GM18526 (cell line): Measurements from ENCODE around the gene SIPA1L3.

Source experiments
- POLR2A ChIP-seq: IDR thresholded peaks from 3 replicates; pipeline ENCODE4 v1.6.1; 2011; ENCODE audit not compliant: insufficient read length; ENCODE audit errors: extremely low read depth

SIPA1L3 gene

DNA sequence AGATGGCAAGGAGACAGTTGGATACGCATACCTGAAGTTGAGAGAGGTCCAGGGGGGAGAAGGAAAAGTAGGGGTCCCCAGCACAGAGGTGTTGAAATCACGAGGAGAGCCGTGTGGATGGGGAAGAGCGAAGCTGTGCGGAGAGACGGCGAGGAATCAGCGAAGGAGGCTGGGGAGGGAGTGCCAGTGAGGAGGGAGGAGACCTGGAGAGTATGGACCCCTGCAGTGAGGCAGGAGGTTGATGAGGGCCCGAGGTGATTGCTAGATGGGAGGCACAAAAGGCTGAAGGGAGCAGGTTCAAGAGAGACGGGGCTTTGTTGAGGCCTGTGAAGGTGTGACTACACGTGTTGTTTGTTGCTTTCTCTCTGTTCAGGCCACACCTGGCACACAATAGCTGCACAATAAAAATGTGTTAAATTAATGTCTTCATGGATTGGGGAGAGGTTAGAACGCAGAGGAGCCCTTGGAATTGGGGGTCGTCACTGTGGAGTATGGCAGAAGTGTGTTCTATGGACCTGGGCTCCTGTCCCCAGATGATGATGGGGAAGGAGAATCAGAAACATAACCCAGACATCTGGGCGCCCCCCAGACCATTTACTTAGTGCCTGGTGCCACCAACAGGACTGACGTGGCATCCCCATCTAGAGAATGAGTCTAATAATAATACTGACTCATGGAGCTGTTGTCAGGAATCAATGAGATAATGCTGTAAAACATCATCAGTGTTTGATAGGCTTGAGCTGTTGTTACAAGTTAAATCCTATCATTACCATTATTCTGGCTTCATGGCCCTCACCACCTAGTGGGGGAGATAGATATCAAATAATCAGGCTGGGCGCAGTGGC lies 137.5 kb downstream of the SIPA1L3 start:
- no peak for TF ChIP-seq POLR2A

DNA sequence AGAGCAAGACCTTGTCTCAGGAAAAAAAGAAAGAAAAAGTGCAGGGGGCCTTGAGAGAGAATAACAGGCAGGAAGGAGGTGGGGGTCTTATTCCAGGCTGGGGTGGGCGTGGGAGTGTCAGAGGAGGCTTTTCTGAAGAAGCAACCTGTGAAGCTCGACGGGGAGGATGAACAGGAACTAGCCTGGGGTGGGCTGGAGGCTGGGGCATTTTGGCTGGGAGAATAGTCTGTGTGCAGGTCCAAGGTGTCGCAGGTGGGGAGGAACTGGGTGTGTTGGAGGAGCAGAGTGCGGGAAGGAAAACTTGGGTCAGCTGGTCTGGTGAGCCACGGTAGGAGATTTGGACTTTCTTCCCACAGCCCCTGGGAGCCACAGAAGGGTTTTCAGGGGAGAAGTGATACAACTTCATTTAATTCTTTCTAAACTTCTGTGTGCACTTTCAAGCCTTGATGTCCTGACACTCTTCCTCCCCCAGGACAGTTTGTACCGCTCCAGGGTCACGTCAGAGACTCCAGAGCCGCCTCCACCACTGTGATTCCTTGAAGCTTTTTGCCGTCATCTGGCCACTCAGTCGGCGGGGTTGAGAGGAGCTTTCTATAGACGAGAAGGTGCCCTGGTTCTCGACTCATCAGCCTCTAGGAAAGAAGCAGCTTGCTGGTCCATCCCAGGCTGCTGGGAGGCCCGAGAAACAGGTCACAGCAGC lies 138.7 kb downstream of the SIPA1L3 start:
- no peak for TF ChIP-seq POLR2A

DNA sequence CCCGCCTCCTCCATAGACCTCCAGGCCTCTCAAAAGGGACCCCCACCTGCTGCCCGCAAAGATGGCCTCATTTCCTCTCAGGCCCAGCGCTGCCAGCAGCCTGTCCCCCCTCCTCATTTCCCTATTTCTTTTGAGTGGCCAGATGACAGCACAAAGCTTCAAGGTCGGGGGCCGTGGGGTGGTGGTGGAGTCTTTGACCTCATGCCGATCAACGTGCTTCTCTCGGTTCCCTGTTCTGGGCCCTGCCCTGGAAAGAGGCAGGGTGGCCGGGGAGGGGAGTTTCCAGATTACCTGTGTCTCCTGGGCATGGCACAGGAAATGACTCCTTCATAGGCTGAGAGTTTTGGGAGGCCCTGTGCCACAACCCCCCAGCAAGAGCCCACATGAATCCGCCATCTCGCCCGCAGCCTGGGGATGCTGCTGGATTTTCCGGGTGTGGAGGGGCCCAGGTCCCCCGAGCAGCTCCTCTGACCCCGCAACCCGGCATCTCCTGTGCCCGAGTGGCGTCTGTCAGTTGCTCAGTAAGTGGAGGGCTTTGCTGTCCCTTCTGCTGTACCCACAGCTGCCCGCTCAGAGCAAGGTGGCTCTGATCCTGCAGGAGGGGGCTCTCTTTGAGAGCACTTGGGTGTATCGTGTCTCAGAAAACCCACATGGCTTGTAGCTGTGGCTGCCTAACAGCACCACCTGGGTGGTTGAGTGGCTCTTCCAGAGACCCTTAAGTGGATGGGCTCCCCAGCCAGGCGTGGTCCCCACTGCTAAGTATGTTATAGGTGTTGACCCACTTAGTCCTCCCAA lies 139.4 kb downstream of the SIPA1L3 start:
- peak; percentile 41 for TF ChIP-seq POLR2A

DNA sequence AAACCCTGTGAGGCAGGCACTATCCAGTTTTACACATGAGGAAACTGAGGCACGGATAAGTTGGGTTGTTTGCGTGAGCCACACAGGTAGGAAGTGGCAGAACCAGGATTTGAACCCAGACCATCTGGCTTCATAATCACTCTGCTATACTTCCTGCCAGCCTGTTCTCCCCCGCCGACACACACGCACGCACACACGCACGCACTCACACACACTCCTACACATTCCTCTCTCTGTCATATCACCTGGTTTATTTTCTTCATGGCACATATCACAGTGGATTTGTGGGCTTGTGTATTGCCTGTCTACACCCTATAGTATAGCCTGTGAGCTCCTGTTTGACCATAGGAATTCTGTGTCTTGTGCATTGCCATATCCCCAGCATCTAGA lies 140.0 kb downstream of the SIPA1L3 start:
- no peak for TF ChIP-seq POLR2A

DNA sequence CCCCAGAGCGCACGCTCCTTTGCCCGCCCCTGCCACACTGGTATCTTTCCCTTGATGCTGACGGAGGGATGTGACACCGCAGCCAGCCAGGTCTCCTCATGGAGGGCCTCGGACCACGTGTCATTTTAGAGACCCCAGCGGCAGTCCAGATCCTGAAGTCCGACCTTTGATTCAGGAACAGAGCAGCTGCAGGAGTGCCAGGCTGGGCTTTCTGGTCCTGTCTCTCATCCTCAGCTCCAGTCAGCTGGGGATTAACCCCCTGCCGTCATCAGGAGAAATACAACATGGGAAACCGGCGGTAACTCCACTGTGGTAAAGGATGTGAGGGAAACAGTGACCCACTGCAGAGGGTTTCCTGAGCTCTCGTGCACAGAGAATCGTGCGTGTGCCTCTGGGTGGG lies 140.6 kb downstream of the SIPA1L3 start:
- peak; percentile 29 for TF ChIP-seq POLR2A

DNA sequence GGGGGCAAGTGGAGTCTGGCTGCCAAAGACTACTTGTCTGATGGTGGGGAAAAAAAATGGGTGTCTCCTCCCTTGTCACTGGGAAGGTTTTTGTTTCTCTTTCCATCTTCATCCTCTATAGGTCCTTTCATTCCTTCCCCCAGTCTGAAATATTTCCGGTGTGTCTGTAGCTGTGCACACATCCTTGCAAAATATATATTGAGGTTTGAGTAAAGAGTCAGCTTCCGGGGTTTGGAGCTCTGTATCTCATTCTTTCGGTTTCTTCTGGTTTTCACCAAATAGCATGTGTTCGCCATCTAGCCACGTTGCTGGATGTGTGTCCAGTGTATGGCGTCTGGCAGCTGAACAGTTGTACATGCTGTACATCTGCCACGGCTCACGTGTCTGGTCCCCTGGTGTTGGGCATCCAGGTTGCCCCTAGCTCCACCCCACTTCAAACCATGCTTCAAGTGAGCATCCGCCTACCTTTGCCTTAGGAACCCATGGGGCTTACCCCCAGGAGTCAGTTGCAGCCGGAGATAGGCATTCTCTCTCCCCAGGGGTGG lies 142.2 kb downstream of the SIPA1L3 start:
- no peak for TF ChIP-seq POLR2A

DNA sequence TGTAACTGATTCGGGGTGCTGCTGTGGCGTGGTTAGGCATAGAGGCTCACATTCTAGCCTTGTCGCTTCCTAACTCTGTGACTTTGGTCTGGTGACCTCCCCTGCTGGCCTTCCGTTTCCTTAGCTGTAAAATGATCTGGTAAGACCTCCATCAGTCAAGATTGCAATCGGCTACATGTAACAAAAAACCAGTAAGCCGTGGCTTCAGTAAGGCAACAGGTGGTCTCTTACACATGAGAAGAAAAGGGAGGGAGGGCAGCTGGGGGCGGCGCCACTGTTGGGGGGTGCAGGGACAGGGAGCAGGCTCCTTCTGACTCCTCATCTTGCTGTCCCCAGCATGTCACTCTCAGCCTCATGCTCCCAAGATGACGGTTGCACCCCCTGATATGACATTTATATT lies 148.0 kb downstream of the SIPA1L3 start:
- TF ChIP-seq POLR2A: no peak

DNA sequence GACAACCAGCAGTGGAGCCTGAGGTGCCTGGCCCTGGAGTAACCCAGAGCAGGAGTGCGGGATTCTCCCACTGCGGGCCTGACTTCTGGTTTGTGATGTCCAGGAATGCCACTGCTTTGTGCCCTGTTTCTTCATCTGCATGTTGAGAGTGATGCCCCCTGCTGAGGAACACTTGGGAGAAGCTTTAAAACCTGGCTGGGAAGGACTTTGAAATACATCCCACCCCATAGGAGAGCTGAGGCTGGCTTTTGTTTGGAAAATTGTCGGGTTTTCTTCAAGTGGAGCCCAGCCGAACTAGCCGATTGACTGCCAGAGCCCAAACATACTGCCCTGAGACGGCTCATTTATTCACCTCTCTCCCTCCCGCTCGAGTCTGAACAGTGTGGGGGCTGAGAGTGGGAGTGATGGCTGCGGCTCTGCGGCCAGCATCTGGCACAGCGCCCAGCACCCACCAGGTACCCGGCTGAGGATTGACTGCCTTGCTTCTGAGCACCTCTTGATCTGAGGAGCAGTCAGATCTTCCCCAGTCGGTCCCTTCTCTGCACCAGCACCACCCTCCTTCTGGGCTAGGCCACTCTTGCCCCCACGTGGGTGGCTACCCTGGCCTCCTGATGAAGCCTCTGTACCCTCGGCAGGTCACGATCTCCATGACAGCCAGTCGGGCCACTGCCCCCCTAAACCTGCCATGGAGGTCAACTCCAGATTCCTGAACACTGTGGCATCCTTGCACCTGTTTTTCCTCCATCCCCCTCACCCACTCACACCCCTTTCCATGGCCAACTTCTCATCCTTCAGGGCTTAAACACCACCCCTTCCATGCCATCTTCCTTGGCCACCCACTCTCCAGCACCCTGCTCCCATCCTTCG lies 148.9 kb downstream of the SIPA1L3 start:
- no peak for TF ChIP-seq POLR2A

DNA sequence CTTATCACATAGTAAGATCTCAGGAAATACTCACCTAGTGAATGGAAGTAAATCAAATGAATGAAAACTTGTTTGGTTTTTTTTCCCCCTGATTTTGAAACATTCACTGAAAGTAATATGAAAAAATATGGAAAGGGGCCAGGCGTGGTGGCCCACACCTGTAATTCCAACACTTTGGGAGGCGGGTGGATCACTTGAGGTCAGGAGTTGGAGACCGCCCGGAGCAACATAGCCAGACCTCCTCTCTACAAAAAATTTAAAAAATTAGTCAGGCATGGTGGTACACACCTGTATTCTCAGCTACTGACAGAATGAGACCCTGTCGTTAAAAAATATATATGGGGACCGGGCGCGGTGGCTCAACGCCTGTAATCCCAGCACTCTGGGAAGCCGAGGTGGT lies 149.6 kb downstream of the SIPA1L3 start:
- no peak for TF ChIP-seq POLR2A

DNA sequence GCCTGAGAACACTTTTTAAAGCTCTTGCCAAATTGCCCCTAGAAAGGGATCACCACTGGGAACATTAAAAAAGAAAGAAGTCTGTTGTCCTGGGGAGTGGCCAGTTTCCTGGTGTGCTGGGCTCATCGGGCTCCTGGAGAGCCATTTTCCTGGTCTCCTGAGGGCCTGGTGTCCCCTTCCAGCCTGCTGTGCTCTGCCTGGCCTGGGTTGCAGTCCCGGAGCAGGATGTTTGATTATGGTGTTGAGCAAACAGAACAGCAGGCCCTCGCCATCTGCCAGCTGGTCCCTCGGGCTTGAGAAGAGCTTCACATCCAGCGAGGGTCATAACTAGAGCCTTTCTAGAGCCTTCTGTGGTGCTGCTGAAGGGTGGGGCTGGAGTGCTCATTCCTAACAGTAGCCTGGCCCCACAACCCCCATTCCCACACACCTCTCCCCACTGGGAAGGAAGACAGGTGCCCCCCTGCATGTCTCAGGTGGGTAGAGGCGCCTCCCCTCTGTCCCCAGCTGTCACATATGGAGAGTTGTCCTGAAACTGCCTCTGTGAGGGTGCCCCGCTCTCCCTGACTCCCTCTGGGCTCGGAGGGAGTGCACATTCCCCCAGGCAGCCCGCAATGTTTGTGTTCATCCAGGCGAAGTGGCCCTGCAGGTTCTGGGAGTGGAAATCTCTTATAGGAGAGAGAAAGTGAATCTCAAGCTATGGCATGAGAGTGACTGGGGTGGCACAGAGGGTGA lies 151.1 kb downstream of the SIPA1L3 start:
- TF ChIP-seq POLR2A: no peak

DNA sequence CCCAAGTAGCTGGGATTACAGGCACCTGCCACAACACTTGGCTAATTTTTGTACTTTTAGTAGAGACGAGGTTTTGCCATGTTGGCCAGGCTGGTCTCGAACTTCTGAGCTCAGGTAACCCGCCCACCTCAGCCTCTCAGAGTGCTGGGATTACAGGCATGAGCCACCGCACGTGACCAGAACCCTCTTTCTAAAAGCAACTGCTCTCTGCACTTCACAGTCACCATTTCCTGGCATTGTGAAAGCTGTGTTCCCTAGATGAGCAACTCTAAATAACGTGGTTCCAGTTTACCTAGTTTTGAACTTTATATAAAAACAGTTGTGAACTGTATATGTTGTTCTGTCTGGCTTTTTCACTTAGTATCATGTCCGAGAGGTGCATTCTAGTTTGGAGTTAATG lies 152.9 kb downstream of the SIPA1L3 start:
- TF ChIP-seq POLR2A: no peak

DNA sequence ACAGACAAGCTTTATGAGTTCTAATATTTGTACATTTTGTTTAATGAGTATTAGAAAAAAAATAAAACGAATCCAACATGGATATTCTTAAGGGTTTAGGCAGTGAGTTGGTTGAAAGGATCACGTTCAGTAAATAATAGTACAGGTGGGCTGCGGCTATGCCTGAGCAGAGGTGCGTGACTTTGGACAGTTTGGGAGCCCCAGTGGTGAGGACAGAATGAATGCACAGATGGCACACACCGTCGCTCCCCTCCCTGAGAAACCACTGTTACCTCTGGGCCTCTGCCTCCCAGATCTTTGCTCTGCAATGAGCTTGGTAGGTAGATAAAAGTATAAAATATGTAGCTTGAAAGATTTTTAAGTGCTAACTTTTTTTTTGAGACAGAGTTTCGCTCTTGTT lies 153.3 kb downstream of the SIPA1L3 start:
- TF ChIP-seq POLR2A: no peak

DNA sequence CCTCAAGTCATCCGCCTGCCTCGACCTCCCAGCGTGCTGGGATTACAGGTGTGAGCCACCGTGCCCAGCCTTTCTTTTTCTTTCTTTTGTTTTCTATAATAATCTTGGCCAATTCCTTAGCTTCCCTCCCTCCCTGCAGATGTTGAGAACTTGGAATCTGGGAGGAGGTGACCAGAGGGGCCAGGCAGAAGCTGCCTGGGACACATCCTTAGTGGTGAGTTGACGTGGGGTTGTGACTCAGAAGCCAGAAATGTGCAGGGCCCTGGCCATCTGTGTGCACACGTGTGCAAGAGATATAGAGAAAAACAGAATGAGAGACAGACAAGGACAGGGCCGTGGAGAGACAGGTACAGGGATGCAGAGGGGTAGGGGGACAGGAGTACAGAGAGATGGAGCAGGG lies 154.3 kb downstream of the SIPA1L3 start:
- TF ChIP-seq POLR2A: no peak

DNA sequence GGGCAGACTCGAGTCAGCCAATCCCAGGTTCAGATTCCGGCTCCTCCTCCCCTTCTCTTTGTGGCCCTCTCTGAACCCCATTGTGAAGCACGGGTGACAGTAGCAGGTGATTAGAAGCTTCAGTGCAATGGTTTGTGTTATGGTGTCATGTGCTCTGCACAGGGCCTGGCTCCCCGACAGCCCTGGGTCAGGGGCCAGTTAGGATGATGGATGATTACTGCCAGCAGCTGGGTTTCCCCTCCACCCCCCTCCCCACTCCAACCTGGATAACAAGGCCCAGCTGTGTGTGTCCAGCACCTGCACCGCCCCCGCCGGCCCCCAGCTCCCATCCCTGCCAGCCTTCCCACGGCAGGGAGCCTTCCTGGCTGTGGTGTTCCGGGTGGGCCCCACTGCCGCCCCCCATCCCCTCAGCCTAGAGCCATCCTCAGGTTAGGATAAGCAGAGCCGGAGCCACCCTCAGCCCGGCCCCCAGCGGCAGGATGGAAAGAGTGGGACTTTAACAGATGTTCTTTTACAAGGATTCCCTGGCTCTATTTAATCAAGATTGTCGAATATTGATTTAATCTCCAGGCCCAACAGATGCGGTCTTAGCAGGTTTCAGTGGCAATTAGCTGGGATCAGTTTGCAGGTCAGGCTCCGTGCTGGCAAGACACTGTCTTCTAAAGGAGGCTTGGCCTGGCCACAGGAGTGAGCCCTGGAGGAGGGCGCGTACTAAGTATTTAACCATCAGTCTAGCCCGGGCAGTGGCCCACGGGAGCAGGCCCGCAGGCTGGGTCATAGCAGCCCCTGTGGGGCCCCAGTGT lies 156.2 kb downstream of the SIPA1L3 start:
- TF ChIP-seq POLR2A: no peak

DNA sequence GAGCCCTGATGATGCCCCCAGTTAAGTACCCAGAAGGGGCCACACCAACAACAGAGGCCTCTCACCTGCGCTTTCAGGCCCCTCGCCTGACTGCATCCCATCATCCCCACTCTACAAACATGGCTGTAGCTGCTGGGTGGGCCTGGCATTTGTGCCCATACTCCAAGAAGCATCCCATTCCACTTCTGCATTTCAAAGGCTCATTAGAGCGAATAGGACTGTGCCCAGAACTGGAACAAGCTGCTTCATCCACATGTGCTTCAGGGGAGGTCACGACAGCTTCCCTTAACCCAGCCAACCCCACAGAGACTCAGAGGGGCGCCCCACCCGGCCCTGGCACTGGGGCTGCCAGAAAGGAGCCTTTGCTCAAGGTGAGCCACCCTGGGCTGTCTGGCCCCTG lies 156.9 kb downstream of the SIPA1L3 start:
- TF ChIP-seq POLR2A: no peak
